NCI-H1694 treated with DMSO at 0.1 percent for 48 hours (cell line): ENCODE data around the gene TUT1.
"Not testable (repeated sequence)": the region's sequence is repeated elsewhere in the genome, so short reads cannot be mapped to it uniquely, and the experiment has no call there.

ENCODE experiments used
- DNase-seq: peaks from one replicate; lab custom pipeline; 2025; lab: John Stamatoyannopoulos, UW

The TUT1 gene

GRCh38 chr11:62555464-62556107 lies 35.7 kb downstream of the TUT1 start:
- no peak for DNase-seq

- DNase-seq: peak; percentile 46
These were observed 36.7 kb downstream of the TUT1 start for GRCh38 chr11:62554387-62555167.

DNA sequence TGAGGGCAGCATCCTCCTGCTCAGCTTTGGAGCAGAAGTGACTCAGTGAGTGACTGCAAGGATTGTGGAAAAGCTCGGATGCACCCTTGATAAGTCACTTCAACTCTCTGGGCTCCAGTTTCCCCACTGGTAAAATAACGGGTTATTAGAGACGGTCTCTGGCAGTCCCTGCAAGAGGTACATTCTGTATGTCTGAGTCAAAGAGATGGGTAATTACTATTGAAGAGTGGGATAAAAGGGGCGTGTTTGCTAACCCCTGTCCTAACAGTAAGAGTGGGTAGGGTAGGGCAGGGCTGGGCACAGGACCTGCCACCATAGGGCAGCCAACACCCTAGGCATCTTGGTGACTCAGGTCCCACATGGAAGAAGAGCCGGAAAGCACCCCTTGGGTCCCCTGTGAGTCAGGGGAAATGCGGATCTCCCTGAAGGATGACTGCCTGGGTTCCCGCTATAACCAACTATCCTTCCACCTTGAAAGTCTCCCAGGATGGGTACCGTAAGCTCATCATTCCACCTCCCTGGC lies 37.4 kb downstream of the TUT1 start:
- DNase-seq: no peak

GRCh38 chr11:62553080-62553838 lies 38.1 kb downstream of the TUT1 start:
- no peak for DNase-seq

DNA sequence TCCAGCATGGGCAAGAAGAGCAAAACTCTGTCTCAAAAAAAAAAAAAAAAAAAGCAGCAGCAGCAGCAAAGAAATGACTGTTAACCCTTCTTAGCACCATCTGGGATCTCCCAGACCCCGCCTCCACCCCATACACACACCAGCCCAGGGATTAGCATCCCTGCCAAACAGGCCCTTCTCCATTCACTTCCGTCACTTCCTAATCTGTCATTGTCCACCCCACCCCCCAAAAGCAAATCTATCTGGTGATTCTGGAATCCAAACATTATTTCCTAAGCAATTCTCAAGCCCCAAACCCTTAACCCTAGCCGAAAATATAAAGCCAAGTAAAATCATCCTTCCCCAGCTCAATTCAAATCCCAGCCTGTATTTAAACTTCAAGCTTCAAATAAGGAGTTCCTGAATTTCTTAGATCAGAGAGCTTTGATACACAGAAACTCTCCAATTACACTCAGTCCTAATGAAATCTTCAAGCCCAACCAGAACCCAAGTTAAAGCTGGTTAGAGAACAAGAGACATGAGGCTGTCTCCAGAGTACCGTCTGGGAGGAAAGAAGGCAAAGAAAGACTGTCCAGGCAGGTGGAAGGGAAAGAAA lies 38.7 kb downstream of the TUT1 start:
- DNase-seq: no peak

GRCh38 chr11:62550478-62550877 lies 40.8 kb downstream of the TUT1 start:
- not testable (repeated sequence) for DNase-seq

DNA sequence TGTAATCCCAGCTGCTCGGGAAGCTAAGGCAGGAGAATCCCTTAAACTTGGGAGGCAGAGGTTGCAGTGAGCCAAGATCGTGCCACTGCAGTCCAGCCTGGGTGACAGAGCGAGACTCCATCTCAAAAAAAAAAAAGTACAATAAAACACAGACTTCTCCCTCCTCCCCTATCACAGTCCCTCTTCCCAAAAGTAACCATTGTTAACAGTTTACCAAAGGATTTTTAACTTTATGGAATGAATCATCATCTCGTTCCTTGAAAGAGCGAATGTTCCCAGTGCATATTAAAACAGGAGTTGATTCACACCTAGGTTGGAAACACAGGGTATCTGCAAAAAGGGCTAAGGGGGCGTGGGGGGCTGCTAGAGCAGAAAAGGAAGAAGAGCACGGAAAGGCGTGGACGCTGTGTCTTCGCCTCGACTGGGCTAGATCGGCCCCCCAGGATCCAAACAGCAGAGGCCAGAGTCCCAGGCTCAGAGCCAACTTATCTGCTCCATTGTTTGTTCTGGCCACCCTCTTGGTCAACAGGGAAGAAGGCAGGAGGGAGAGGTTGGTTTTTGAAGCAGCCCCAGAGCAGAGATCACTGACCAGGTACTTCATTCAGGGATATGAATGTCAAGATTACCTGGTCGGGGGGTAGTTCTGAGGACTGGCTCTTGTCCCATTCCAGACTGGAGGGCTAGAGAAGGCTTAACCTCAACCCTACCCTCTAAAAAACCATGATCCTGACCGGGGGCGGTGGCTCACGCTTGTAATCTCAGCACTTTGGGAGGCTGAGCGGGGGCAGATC lies 42.6 kb downstream of the TUT1 start:
- no peak for DNase-seq

DNA sequence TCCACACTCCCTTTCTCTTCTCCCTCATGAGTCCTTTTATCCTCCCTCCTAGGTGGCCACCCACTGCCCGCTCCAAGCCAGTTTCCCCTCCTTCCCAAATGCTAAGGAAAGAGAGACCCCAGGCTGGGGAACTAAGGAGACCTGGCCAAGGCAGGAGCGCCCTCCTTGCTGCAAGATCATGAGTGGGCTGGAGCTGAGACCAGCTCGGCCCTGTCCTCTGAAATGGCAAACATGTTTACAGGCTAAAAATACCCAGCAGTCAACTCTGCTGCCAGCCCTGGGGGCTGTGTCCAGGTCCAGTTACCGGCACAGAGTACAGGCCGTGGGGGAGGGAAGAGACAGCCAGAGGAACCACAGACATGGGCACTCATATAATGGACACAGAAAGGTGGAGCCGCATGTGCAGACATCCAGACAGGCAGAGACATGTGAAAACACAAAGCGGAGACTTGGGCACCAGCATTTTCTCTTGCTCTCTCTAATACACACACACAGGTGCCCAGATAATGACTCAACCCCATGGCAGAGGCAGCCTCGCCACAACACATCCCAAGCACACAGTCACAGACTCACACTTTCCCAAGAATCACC lies 43.5 kb downstream of the TUT1 start:
- DNase-seq: no peak

GRCh38 chr11:62546929-62547625 lies 44.2 kb downstream of the TUT1 start:
- DNase-seq: no peak

DNA sequence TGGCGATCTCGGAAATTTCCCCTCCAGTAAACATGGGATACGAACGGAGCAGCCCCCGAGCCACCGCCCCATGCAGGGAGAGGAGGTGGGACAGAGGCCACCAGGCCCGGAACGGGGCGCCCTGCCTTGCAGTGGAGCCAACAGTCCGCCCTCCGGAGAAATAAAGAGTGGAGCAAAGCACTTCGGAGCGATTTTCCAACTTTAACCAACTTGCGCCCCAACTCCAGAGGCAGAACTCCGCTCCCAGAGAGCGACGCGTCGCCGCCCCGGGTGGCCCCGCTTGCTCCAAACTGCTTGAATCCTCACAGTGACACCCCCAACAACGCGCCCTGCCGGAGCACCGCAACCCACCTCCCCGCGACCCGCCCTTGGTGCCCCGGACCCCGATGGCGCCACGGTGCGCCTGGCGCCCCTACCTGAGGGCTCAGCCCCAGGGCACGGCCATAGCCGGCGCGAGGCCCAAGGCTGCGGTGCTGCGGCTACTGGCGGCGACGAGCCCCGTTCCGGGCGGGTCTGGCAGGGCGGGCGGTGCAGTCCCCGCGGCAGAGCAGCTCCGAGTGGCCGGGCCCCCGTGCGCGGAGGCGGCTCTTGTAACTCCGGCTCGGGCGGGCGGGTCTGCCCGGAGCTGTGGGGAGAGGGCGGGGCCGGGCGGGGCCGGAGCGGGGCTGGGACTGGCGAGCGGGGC lies 44.9 kb downstream of the TUT1 start, which contains the start of gene AHNAK:
Gene AHNAK, minus strand, starts transcription at position 563 of the 685 bp plus-strand sequence. CDS start 10,708 bp downstream, outside the sequence.
- no peak for DNase-seq

DNA sequence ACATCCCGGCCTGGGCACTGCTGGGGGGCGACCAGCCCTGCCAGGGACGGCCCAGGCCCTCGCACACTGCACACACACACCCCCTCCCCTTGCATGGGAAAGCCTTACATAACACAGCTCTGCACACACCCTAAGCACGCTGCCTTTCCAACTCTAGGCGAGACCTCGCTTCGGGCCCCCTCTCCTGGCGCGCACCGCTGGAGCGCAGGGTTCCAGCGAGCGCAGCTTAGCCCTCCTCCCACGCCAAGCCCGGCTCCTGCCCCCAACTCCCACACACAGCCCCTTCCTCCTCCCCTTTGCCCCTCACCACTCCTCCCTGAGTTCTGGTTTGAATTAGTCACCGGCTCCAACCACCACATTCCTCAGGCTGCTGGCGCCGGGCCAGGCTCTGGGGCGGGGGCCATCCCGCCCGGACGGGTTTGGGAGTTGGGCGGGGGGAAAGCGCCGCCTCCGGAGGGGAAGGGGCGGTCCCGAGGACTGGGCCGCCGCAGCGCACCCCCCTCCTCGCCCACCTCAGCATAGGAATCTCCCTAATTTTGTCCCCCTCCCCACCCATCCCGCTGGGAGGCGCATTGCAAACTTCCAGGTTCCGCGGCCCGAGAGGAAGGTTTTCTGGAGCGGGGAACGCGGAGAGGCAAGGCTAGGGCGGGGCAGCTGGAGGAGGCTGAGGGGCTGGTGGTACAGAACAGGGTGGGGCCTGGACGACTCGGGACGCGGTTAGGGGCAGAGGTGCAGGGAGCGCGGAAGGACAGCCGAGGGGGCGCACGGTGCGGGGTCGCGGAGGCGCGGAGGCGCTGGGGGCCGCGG lies 45.7 kb downstream of the TUT1 start:
- no peak for DNase-seq

DNA sequence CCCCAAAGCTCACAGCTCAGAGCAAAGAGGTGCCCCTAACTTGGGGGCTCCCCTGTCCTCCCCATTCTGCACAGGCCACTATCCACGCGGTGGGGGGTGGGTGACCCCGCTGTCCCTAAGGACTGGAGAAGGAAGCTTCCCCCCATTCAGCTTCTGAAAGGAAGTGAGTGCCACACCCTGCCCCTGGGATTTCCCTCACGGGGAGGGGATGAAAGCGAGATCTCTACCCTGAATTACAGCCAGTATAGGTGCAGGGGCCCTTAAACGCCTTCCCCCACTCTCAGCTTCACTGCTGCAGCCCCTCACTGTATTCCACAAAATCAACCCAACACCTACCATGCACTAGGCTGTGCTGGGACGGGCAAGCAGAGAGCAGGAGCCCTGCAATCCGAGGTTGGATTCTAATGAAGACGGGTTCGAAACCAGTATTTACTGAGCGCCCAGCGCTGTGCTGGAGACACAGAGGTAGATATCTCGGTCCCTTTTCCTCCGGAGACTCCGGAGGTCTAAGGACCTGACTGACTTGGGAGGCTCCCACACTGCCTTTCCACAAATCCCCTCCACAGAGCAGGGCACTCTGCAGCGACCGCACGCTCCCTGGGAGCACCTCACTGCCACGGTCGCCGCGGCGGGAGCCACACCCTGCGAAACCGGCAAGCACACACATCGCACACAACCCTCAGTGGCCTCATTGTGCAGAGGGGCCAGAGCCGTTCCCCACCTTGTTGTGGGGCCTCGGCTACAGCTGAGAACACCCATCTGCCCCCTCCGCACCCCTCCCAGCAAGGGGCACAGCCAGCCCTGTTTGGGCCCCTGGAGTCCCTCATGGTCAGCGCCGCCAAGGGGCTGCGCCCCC lies 46.5 kb downstream of the TUT1 start:
- DNase-seq: no peak

DNA sequence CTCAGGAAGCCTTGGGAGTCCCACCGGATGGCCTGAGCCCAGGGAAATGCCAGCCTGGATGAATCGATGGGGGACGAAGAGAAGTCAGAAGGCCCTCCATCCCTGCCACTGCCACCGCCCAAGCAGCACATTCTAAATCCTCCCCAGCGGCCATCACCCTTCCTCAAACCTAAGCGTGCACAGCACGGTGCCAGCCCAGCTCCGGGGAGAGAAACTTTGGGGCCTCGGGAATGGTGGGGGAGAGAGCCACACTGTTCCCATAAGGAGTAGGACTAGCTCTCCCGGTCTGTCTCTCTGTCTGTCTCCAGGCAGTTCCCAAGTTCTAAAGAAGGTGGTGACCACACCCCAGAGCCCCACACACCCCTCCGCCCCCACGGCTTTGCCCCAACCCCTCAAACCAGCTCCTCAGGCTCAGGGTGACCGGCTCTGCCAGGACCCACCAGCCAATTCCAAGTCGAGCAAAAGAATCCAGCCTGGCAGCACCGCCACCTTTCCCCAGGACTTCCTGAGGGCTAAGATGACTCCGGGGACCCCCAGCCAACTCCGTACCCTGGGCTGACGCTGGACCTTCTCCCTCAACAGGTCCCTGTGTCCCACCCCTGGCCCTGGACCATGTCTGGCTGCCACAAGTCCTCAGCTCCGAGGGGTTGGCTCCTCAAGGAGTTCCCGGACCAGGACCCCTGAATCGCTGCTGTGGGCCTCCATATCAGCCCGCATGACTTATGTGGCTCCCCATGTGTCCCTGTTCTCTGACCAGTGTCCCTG lies 47.5 kb downstream of the TUT1 start:
- no peak for DNase-seq

GRCh38 chr11:62542750-62543567 lies 48.4 kb downstream of the TUT1 start:
- peak; percentile 42 for DNase-seq

DNA sequence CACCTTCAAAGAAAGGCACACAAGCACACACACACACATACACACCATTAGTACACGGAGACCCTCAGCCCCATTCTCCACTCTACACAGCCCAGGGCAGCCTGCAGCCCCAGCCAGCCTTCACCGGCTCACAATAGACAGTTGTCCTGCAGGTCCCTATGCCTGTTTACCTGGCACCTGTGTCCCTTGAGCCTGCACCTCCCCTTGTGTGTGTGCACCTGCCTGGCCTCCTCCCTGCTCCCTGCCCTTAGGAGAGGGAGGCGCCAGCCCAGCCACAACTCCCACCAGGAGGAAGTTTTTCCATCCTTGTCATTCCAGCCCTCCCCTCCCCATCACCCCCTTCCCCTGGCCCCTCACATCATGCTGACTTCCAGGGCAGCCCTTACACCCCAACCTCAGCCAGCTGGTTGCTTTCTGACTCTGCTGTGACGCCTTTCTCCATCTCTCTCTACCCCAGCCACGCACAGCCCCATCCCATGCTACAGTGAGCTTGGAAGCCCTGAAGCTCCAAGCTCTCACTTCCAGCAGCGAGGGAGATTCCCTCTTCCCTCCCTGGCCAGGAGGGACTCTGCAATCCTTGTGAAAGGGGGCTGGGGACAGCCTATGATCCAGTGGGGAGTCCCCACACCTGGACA lies 49.1 kb downstream of the TUT1 start:
- DNase-seq: no peak
